ENCODE data around the gene KCTD15. TPM values are rescaled to one million over a fixed set of nuclear protein-coding genes. Genes with fewer than 3 reads are reported as not detected.

KCTD15 gene
- total and polyA plus RNA-seq, 2 of the 4 experiments (the other 2 are of a cell fraction): 16.3 to 19.6 TPM

GRCh38 chr19:33863436-33863835 is 66.8 kb downstream of the KCTD15 start:
- BruUV-seq (replicated peaks): no TSS peak
- H3K79me1 ChIP-seq (ENCODE audit: low read depth in 1 of 2, low read length in 2 of 2): no peaks in the 10 kb centered on the region
- no peak overlapping the region for H3K14ac ChIP-seq (replicated peaks; ENCODE audit: low read depth, low read length)
- no peaks in the 10 kb centered on the region for H3K36me3 ChIP-seq (ENCODE audit: control insufficient read depth, insufficient read depth, low read length)
- no peak overlapping the region for H3K27ac ChIP-seq (ENCODE audit: insufficient read depth, low read length)
- H4K5ac ChIP-seq (ENCODE audit: low read depth, low read length): no peak overlapping the region
- H3K4ac ChIP-seq (ENCODE audit: low read depth, low read length): no peak overlapping the region
- CTCF ChIA-PET: no interaction called here
- no peaks in the 10 kb centered on the region for H3K4me1 ChIP-seq (ENCODE audit: control insufficient read depth, insufficient read depth, low read length)
- DNase-seq: no peak
- peaks cover 9% of the 10 kb centered on the region for H3K27me3 ChIP-seq (ENCODE audit: control insufficient read depth, insufficient read depth, low read length)
- H2BK20ac ChIP-seq (ENCODE audit: low read depth, low read length): no peak overlapping the region
- H2BK5ac ChIP-seq (ENCODE audit: low read depth, low read length, poor library complexity, severe bottlenecking): no peak overlapping the region
- intact Hi-C loops (cut with micrococcal nuclease) (no loop called here), dilution Hi-C loops (cut with HindIII; ENCODE audit: low sequenced_read_pairs, unreplicated experiment) (no loop called here), in situ Hi-C loops (cut with MboI; ENCODE audit: low sequenced_read_pairs) (no loop called here)
- no peaks in the 10 kb centered on the region for H3K9me1 ChIP-seq (ENCODE audit: insufficient read depth, low read length)
- TF ChIP-seq CEBPB (IDR thresholded peaks at IDR 0.05; ENCODE audit: low read depth, low read length) (no peak), SMC3 (IDR thresholded peaks at IDR 0.05; ENCODE audit: low read depth, low read length) (no peak), CTCF (conservative IDR thresholded peaks at IDR 0.05; ENCODE audit: low read depth, low read length) (no peak), ELK1 (IDR thresholded peaks at IDR 0.05; ENCODE audit: borderline replicate concordance, low read depth, low read length) (no peak), MXI1 (IDR thresholded peaks at IDR 0.05; ENCODE audit: borderline replicate concordance, low read depth, low read length) (no peak), CHD1 (IDR thresholded peaks at IDR 0.05; ENCODE audit: low read depth, low read length) (no peak), POLR2A (IDR thresholded peaks at IDR 0.05; ENCODE audit: low read depth, low read length) (no peak), NFE2L2 (IDR thresholded peaks at IDR 0.05; ENCODE audit: low read depth, low read length) (no peak)
- no peak overlapping the region for H3K18ac ChIP-seq (ENCODE audit: low read depth, low read length)
- H2AK9ac ChIP-seq (replicated peaks; ENCODE audit: low read depth, low read length, poor library complexity): no peak overlapping the region
- H4K8ac ChIP-seq (ENCODE audit: low read depth in 2 of 2, low read length in 2 of 2): no peak overlapping the region
- no peaks in the 10 kb centered on the region for H3K9me3 ChIP-seq (ENCODE audit: control insufficient read depth, insufficient read depth, low read length)
- no peak overlapping the region for H2AFZ ChIP-seq (replicated peaks; ENCODE audit: low read length, poor library complexity)
- no peak overlapping the region for H3K4me2 ChIP-seq (ENCODE audit: low read depth, low read length)
- no peak overlapping the region for H2BK120ac ChIP-seq (ENCODE audit: low read depth, low read length)
- H4K20me1 ChIP-seq (ENCODE audit: insufficient read depth, low read length): no peaks in the 10 kb centered on the region
- POLR2A ChIA-PET (ENCODE audit: unreplicated experiment): no interaction called here
- no peak overlapping the region for H3K56ac ChIP-seq (ENCODE audit: extremely low read depth, insufficient read depth, low read length)
- no peak overlapping the region for H3K9ac ChIP-seq (ENCODE audit: low read depth, low read length)
- no peak overlapping the region for H3K4me3 ChIP-seq (ENCODE audit: insufficient read depth, low read depth, low read length)
- no CpG with 5 or more reads among the region's 5 CpGs for WGBS, 2 experiments (ENCODE audit: extremely low coverage in 2 of 2, insufficient read length in 1 of 2)
- no peak overlapping the region for H2BK15ac ChIP-seq (ENCODE audit: low read depth, low read length)
- ATAC-seq (ENCODE audit: low read depth): no peak
- no peak overlapping the region for H3K23ac ChIP-seq (ENCODE audit: low read depth, low read length)
- no peak overlapping the region for H4K91ac ChIP-seq (ENCODE audit: insufficient read depth, low read depth, low read length)
- no peak overlapping the region for H2AK5ac ChIP-seq (ENCODE audit: low read depth, low read length)

Measured in IMR-90 (cell line).